Femur (tissue), 1 donor: Measurements from ENCODE around the gene LCE1B.

Experiments
- DNase-seq: peaks from one replicate; pipeline ENCODE4 v3.0.0-alpha.2; 2017

The LCE1B gene, protein sequence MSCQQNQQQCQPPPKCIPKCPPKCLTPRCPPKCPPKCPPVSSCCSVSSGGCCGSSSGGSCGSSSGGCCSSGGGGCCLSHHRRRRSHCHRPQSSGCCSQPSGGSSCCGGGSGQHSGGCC

DNA sequence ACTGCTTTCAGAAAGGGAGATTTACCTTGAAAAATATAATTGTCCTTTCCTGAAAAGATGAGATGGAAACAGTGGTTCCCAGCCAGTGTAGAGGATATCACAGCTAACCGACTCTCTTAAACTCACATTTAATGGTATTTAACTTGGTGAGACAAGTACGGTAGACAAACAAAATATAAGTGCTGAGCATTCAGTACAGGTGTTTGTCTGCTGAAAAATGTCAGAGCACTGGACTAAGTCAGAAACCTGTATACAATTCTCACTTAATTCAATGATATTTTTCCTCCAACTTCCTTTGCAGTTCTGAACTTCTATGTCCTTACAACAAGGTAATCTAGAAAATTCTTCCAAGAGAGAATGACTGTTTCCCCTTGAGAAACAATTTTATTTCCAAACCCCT, at the start of gene LCE1B:
Gene LCE1B, plus strand, starts transcription at position 301 of the 400 bp plus-strand sequence. CDS start 476 bp downstream, outside the sequence.
- no peak for DNase-seq

DNA sequence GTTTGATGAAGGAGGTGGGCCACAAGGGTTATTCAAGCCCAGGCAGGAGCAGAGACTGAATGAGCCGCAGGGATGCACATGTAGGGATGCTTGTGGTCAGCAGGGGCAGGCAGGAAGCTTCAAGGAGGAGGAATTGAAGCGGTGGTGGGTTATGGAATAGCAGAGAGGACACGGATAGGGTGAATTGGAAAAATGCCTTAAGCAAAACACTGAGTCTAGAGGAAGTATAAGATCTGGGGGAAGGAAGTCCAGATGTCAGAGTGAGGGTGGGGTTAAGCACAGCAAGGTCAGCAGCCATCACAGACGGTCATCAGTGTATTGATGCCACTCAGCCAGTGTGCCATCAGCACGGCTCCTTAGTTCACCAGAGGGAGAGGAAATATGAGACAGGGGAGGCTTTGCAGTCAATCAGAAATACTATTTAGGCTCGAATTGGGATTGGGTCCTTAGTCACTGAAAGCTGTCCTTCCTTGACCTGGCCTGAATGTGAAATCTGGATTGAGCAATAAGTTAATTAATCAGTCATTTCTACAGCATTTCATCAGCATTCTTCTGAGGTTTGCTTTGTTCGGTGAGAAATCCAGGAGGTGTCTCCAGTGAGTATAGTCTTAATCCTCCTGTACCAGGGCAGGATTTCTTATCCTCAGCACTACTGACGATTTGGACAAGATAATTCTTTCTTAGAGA, 42.8 kb upstream of the LCE1B start:
- DNase-seq, result no peak

DNA sequence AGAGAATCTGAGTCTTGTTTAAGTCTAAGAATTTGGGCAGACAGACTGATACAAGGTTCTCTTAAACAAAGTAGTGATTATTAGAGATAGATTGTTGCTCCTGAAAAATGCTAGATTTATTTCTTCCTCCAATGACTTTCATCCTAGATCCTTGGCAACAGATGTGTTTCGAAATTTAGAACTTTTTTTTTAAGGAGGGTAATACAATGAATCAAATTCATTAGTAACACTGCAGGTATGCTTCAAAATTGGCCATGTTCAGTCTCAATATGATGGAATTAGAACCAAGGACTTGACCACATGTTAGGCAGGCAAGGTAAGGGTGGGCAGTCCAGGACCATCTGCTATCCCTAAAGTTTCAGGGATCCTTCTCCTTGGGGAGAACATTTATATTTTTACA, 41.4 kb upstream of the LCE1B start:
- no peak for DNase-seq

DNA sequence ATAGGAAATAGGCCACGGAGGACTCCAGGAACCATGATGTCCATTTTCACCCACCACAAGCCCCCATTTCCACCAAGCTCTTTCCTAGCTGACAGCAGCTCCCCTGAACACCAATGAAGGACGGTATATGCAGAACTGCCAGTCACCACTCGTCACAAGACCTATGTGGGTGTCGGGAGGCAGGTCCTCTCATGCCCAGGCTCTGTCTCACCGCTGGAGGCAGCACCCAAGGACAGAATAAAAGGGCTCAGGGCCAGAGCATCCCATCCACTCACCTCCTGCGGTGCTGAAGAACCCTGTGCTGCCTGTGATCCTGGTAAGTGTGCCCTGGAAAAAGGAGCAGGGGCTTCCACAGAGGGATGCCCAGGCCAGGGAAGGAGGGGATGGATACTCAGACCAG, 36.9 kb upstream of the LCE1B start, which contains the start of gene LCE1F:
Gene LCE1F, plus strand, starts transcription at position 266 of the 400 bp plus-strand sequence. CDS start 1,232 bp downstream, outside the sequence.
- no peak for DNase-seq

DNA sequence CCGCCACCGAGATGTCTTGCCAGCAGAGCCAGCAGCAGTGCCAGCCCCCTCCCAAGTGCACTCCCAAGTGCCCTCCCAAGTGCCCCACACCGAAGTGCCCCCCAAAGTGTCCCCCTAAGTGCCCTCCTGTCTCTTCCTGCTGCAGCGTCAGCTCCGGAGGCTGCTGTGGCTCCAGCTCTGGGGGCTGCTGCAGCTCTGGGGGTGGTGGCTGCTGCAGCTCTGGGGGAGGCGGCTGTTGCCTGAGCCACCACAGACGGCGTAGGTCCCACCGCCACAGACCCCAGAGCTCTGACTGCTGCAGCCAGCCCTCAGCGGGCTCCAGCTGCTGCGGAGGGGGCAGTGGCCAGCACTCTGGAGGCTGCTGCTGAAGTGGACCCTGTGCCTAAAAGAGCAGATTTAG, 35.4 kb upstream of the LCE1B start:
- DNase-seq, result no peak

DNA sequence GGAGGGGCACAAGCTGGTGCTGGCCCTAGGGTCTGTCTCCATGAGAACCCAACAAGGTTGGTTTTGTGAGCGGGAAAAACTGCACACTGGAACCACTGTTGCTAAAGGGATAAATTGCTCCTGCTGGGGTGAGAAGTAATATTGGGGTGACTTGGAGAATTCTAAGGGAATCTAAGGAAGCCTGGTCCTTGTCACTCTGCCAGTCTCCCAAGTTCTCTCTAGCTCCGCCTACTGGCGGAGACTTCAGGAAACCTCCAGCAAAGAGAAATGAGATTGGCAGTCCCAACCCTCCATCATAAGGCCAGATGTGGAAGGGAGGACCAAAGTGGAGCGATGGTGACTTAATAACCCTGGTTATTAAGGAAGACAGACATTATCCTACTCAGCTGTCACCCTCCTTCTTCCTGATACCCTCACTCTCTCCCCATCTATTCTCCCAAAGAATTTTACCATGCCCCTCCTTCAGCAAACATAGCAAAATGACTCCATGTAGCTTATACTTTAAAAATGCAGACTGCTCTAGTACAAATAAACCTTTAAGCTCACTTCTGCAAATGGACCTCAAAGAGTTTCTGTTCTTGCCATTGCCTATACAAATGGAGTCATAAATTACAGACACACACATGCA, 34.1 kb upstream of the LCE1B start:
- DNase-seq, result no peak

DNA sequence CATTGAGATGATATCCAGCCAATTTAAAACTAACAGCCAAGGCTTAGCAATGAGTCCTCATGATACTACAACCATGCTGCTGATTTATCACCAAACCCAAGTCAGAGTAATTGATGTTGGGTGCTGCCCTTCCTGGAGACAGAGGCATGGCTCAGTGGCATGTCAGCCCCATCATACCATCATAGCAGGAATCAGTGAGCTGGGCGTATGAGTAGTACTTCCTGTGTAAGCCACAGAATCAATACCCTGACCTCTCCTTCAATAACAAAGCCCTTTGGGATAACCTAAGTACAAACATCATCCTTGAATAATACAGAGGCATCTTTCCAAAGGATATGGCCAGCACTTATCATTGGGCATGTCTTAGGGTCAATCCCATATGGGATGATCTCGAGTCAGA, 28.7 kb upstream of the LCE1B start:
- no peak for DNase-seq

DNA sequence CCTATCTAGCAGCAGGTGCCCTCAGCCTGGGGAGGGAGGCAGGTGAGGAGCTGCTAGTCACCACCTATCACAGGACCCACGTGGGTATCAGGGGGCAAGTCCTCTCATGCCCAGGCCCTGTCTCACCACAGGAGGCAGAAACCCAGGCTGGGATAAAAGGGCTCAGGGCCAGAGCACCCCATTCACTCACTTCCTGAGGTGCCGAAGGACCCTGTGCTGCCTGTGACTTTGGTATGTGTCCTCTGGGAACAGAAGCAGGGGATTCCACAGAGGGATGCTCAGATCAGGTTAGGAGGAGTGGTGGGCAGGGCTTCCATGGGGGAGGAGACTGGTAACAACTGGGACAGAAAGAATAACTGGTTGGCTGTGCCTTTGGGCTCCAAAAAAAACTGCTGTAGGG, 25.7 kb upstream of the LCE1B start, which contains the start of gene LCE1E:
Gene LCE1E, plus strand, starts transcription at position 181 of the 400 bp plus-strand sequence. CDS start 1,043 bp downstream, outside the sequence.
- no peak for DNase-seq

DNA sequence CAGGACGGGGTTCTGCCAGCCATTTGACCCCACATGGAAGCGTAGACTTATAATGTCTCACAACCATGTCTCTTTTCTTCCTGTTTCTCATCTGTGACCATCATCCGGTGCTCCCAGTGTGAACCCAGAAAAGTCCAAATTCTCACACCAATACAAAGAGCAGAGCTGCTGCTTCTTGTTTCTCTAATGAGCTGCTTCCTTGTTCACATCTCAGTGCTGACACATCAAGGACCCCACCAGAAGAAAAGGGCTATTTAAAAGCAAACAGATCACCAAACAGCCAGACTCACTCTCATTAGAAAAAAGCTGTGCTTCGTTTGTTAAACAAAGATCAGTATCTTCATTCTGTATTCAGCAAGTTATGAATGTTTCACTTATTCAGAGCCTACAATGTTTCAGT, 16.1 kb upstream of the LCE1B start:
- DNase-seq, result no peak

DNA sequence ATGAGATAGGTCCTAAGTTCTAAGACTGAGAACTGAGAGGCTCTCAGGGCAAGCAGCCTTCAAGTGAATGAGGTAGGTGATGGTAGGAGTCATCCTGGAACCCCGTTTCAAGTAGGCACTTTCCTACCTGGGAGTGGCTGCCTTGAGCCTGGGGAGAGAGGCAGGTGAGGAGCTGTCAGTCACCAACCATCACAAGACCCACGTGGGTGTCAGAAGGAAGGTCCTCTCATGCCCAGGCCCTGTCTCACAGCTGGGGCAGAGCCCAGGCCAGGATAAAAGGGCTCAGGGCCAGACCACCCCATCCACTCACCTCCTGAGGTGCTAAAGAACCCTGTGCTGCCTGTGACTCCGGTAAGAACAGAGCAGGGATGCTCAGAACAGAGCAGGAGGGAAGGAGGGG, 15.3 kb upstream of the LCE1B start, which contains the start of gene LCE1D:
Gene LCE1D, plus strand, starts transcription at position 301 of the 400 bp plus-strand sequence. CDS start 1,074 bp downstream, outside the sequence.
- no peak for DNase-seq

DNA sequence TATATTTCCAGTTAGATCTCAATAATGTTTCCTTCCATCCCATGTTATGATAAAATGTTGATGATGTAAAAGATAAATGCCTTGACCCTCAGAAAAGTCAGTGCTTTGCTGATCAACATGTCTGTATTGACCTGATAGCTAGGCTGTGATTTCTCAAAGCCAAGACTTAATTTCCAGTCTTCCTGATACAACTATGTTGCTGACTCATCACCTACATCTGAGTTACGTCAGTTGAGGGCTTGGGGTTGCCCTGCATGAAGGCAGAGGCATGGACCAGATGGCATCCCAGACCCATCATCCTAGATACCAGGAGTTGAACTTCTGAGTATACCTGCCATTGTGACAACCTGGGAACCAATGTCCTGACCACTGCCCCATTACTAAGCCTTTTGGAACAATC, 10.4 kb upstream of the LCE1B start:
- DNase-seq, result no peak

DNA sequence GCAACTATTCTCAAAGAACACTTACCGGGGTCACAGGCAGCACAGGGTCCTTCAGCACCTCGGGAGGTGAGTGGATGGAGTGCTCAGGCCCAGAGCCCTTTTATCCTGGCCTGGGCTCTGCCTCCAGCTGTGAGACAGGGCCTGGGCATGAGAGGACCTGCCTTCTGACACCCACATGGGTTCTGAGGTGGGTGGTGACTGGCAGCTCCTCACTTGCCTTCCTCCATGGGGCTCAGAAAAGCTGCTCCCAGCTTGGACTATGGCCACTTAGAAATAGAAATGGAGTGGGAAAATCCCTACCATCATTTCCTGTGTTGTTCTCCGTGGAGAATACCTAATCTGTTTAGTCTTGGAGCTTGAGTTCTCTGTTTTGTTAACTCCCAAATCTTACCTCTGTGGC, 5.2 kb upstream of the LCE1B start, which contains the start of gene LCE1C:
Gene LCE1C, minus strand, starts transcription at position 76 of the 400 bp plus-strand sequence. CDS start 1,173 bp downstream, outside the sequence.
- no peak for DNase-seq

DNA sequence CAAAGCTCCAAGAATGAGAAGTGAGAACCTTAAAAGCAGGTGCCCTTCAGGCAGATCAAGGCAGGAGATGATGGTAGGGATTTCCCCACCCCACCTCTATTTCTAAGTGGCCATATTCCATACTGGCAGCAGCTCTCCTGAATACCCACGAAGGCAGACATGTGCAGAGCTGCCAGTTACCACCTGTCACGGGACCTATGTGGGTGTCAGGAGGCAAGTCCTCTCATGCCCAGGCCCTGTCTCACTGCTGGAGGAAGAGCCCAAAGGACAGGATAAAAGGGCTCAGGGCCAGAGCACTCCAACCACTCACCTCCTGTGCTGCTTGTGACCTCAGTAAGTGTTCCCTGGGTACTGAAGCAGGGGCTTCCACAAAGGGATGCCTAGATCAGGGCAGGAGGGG, 721 bp upstream of the LCE1B start:
- DNase-seq, result no peak

DNA sequence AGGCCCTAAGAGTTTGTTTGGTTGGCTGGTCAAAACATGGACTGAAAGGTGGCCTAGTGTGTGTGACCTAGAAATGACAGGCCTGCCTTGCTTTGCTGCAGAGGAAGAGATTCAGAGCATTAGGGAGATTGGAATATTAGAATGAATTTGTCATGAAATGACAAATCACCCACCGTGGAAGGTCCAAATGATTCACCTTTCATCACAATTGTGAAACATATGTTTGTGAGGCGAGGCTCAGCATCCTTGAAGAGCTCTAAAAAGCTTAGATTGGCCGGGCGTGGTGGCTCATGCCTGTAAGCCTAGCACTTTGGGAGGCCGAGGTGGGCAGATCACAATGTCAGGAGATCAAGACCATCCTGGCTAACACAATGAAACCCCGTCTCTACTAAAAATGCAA, 5.5 kb downstream of the LCE1B start:
- no peak for DNase-seq

DNA sequence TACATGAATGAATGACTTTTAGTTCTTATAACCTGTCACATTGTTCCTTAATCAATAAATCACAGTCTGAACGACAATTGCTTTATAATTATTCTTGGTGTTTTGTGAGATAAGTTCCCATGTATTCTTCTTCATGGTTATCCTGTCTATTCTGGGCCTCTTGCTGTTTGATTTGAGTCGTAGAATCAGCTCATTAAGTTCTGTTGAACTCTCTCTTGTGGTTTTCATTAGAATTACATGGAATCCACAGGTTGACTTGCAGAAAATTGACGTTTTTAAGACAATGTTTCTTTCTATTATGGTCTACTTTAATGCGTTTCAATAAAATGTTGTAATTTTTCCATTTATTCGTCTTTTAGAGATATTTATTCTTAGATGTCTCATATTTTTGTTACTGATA, 11.5 kb downstream of the LCE1B start:
- DNase-seq, result no peak

DNA sequence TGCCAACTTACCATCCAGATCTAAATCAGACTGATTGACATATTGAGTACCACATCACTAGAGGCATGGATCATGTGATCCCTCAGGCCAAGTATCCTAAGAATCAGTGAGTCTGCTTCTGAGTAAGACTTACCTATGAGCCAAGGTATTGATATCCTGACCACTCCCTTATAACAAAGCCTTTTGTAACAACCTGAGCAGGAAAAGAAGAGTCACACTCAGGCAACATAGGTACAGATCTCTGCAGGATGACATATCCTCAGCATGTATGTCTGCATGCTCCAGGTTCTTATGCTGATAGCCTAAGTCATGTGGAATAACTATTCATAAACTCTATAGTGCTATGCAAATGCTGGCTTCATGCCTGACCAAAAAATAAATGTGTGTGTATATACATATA, 13.2 kb downstream of the LCE1B start:
- DNase-seq, result no peak

DNA sequence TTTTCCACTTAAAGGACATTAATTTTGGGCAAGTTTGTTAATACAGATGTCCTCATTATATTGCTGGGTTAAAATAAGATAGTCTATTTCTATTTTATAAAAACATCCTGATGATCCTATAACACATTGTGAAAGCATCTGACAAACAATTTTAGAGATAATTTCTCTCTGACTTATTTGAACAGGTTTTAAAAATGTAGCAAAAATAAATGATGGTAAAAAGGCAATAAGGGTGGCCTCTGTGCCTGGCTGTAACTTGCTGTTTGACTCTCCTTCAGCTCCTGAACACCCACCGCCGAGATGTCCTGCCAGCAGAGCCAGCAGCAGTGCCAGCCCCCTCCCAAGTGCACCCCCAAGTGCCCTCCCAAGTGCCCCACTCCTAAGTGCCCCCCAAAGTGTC, 15.4 kb downstream of the LCE1B start, which contains the start of gene LCE1A:
Gene LCE1A, plus strand, starts transcription at position 301 of the 400 bp plus-strand sequence. Its CDS starts 0 bp downstream, at position 301.
- DNase-seq, result no peak

DNA sequence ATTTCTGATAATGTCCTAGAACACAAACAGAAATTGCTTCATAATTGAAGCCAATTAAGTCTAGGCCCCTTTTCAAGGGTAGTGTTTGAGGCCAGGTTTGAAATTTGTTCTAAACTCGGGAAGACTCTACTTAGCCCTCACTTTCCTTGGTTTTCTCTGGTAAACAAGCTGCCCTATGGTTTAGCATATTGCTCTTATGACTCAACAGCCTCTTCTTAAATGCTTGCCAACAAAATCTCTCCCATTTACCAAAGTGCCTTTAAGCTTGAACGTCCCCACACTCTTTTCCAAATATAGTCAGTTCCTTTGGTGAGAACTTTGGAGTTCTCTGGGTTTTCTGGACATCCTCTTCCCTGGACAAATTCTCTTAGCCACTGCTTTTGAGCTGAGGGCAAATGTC, 25.1 kb downstream of the LCE1B start:
- no peak for DNase-seq

DNA sequence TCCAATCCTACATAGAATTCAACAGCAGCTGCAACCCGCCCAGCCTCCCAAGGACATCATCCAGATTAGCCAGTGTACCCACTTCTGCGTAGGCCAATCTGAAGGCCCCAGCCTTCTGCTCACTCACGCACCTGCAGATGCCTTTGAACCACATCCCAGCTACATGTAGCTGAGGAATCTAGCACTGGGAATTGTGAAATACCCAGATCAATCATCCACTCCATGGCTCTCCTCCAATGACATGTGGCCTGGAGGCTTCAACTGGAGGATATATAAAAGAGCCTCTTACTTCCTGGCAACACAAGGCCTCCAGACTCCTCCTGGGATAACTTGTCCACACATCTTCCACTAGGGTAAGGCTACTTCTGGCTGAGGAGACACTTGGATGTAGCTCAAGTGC, 30.8 kb downstream of the LCE1B start, which contains the start of gene LCE6A:
Gene LCE6A, plus strand, starts transcription at position 301 of the 400 bp plus-strand sequence. CDS start 665 bp downstream, outside the sequence.
- DNase-seq, result no peak

DNA sequence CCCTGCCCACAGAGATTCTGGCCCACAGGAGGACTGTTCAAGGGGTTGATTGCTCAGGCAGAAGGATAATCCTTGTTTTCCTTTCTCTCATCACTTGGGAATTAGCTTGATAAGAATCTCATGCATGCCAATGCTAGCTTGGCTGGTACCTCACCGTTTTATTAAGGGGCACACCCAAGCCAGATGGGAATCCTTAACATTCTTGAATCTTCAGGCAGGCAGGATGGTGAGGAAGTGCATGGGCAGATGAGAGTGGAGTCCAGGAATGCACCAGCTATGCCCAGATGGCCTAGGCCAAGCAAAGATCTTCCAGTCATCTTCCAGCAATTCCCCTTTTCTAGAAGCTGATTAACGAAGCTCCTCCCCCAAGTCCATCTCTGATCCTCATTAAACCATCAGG, 43.9 kb downstream of the LCE1B start:
- DNase-seq, result no peak

DNA sequence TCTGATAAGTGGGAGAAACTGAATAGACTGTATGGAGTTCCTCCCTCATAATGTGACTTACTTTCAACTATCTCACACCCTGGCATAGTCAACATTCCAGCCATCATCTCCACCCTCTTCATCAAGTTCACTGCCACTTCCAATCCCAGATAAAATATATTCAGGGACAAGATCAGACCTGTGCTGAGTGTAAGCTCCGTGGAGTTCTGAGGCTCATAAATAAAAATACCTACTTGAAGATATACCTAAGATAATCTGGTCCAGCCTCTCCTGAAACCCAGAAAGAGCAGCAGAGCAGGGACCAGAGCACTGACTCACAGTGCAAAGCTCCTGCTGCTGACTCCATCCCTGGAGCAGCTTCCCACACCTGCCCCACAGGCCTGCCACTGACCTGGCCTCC, 46.3 kb downstream of the LCE1B start:
- DNase-seq, result no peak

DNA sequence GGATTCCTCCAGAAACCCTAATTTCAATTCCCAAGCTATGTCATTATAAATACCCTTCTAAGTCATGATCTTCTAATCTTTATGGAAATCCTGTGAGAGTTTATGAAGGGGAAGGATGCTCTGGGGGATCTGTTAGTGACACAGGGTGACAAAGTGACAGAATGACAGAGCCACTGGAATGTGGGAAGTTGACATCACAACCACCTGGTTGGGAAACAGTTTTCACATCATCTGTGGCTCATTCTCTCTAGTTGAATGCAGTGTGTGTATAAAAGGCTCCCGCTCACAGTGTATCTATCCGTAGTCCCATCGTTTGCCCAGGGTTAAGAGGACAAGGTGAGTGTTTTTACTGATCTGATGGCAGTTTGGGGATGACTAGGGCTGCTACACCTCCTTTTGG, 47.9 kb downstream of the LCE1B start, which contains the start of gene LCE7A:
Gene LCE7A, plus strand, starts transcription at position 301 of the 400 bp plus-strand sequence. CDS start 702 bp downstream, outside the sequence.
- no peak for DNase-seq

DNA sequence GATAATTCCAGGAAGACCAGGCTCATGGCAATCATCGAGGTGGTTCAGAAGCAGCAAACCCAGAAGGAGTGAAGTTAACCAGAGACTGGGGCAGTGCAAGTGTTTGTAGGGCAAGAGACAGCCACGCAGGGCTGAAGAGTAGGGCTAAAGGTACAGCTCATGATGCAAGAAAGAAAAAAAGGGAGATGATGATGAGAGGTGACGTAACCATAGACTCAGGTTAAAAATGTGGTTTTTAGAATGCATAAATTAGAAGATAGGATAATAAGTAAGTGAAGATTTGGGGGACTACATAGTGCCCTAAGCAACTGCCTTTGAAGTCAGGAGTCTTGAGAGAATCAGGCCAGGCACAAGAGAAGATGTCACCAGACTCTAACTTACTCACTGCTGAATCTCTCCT, 48.4 kb downstream of the LCE1B start:
- no peak for DNase-seq

DNA sequence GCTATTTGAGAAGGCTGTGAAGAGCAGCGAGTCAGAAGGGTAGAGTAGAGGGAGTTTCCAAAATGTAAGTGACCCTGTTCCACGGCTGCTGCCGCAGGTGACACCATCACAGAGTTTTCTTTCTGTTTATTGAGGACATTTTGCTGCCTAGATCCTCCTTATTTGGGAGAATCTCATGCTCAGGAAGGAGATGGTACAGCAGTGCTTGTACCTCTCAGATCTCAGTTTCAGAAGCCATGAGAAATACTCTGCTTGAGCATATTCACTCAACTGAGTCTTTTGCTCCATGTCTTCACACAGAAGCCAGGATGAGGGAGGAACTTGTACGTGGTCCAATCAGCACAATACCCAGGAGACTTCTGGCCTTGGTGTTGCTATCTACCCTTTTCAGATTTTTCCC, 49.6 kb downstream of the LCE1B start:
- DNase-seq, result no peak
